GM21576 (cell line): ENCODE data around the gene GGA3.
A peak's percentile ranks its signal among the peaks of the same experiment; 100 is the strongest.

Source experiments
- ATAC-seq: cut with Tn5 transposase; IDR thresholded peaks from one replicate; pipeline ENCODE4 v1.9.1; 2021; ENCODE audit warnings: mild to moderate bottlenecking, moderate library complexity; ENCODE audit not compliant: unreplicated experiment

GGA3 gene

GRCh38 chr17:75250009-75250471 lies 11.4 kb downstream of the GGA3 start:
- peak; percentile 59 for ATAC-seq

GRCh38 chr17:75249564-75249963 lies 11.8 kb downstream of the GGA3 start:
- no peak for ATAC-seq

- ATAC-seq: no peak
Observed at GRCh38 chr17:75246404-75246803, 15.0 kb downstream of the GGA3 start.

- no peak for ATAC-seq
Observed at GRCh38 chr17:75245011-75245410, 16.4 kb downstream of the GGA3 start.

GRCh38 chr17:75244133-75244866 lies 17.1 kb downstream of the GGA3 start:
- ATAC-seq: no peak

- ATAC-seq: no peak
Observed at GRCh38 chr17:75242461-75243042, 18.9 kb downstream of the GGA3 start.

- no peak for ATAC-seq
Observed at GRCh38 chr17:75241996-75242460, 19.4 kb downstream of the GGA3 start.

- no peak for ATAC-seq
Observed at GRCh38 chr17:75241502-75241901, 19.9 kb downstream of the GGA3 start.

GRCh38 chr17:75241143-75241430 lies 20.3 kb downstream of the GGA3 start:
- no peak for ATAC-seq

- no peak for ATAC-seq
Observed at GRCh38 chr17:75240394-75241142, 20.8 kb downstream of the GGA3 start.

GRCh38 chr17:75239778-75240393 lies 21.5 kb downstream of the GGA3 start:
- no peak for ATAC-seq

- no peak for ATAC-seq
Observed at GRCh38 chr17:75239214-75239613, 22.2 kb downstream of the GGA3 start.

GRCh38 chr17:75238684-75239191 lies 22.7 kb downstream of the GGA3 start:
- no peak for ATAC-seq

- ATAC-seq: no peak
Observed at GRCh38 chr17:75238020-75238580, 23.3 kb downstream of the GGA3 start.

- no peak for ATAC-seq
Observed at GRCh38 chr17:75237100-75238014, 24.0 kb downstream of the GGA3 start.

GRCh38 chr17:75232786-75233185 lies 28.6 kb downstream of the GGA3 start:
- ATAC-seq: no peak

- no peak for ATAC-seq
Observed at GRCh38 chr17:75231741-75232464, 29.5 kb downstream of the GGA3 start.

GRCh38 chr17:75231071-75231470 lies 30.3 kb downstream of the GGA3 start:
- ATAC-seq: no peak

- no peak for ATAC-seq
Observed at GRCh38 chr17:75228847-75229246, 32.6 kb downstream of the GGA3 start.
